K562 (cell line): Measurements from ENCODE around the gene NDRG3. TPM values are rescaled to one million over a fixed set of nuclear protein-coding genes. Genes with fewer than 3 reads are reported as not detected.
A peak's percentile ranks its signal among the peaks of the same experiment; 100 is the strongest.

ENCODE experiments used
- ATF3 ChIP-seq, 2 experiments: fragments of 450-650 bp in 1 of 2; sonication (generic) in 1 of 2; formaldehyde crosslinking in 1 of 2; IDR thresholded peaks in 1 of 2; conservative IDR thresholded peaks in 1 of 2; 2 replicates each; pipeline versions ENCODE4 v1.6.1 to v1.8.1; 2016 to 2023; ENCODE audit warnings: mild to moderate bottlenecking in 2 of 2, moderate library complexity in 2 of 2, inconsistent platforms in 1 of 2, missing genetic modification reagents in 1 of 2
- CEBPB ChIP-seq: fragments of 450-650 bp; IDR thresholded peaks from 2 replicates; pipeline ENCODE4 v1.6.1; 2016; ENCODE audit warnings: missing genetic modification characterization, missing compliant biosample characterization
- CREB1 ChIP-seq, 2 experiments: sonication (generic) in 1 of 2; formaldehyde crosslinking in 1 of 2; IDR thresholded peaks; 2 replicates each; pipeline versions ENCODE4 v1.6.1 to v1.8.0; 2012 to 2022; ENCODE audit warnings: inconsistent platforms in 1 of 2, mild to moderate bottlenecking in 1 of 2, missing genetic modification reagents in 1 of 2, moderate library complexity in 1 of 2
- CREB5 ChIP-seq: fragments of 250-450 bp; sonication (Bioruptor Pico); IDR thresholded peaks from 2 replicates; pipeline ENCODE4 v1.5.0; 2020; ENCODE audit warnings: mild to moderate bottlenecking
- CSDE1 ChIP-seq, 2 experiments: fragments of 450-650 bp; IDR thresholded peaks; 2 replicates each; pipeline ENCODE4 v1.6.1; 2016; ENCODE audit warnings: mild to moderate bottlenecking in 1 of 2
- GATAD2B ChIP-seq: fragments of 450-650 bp; IDR thresholded peaks from 2 replicates; pipeline ENCODE4 v1.6.1; 2017; ENCODE audit warnings: mild to moderate bottlenecking, borderline replicate concordance
- KDM4B ChIP-seq, 2 experiments: fragments of 450-650 bp in 1 of 2; sonication (generic) in 1 of 2; IDR thresholded peaks; 2 replicates each; pipeline ENCODE4 v1.6.1; 2016 to 2017; ENCODE audit warnings: borderline replicate concordance in 2 of 2, antibody characterized with exemption in 1 of 2, low read depth in 1 of 2, mild to moderate bottlenecking in 1 of 2
- MAX ChIP-seq: sonication (generic); formaldehyde crosslinking; IDR thresholded peaks from 2 replicates; pipeline ENCODE4 v1.9.0; 2022; ENCODE audit warnings: mild to moderate bottlenecking, missing genetic modification reagents
- MAZ ChIP-seq, 2 experiments: fragments of 450-650 bp in 1 of 2; sonication (generic) in 1 of 2; formaldehyde crosslinking; IDR thresholded peaks in 1 of 2; conservative IDR thresholded peaks in 1 of 2; 2 replicates each; pipeline versions ENCODE4 v1.4.0 to v1.5.0; 2020; ENCODE audit warnings: mild to moderate bottlenecking in 1 of 2, missing genetic modification reagents in 1 of 2
- RBFOX2 ChIP-seq: fragments of 200-400 bp; formaldehyde crosslinking; IDR thresholded peaks from 2 replicates; pipeline ENCODE4 v1.6.1; 2017; ENCODE audit warnings: low read depth, mild to moderate bottlenecking, low read length, moderate library complexity
- SAP30 ChIP-seq: fragments of 200-600 bp; sonication (generic); IDR thresholded peaks from 2 replicates; pipeline ENCODE4 v1.6.1; 2012; ENCODE audit warnings: borderline replicate concordance, low read depth, mild to moderate bottlenecking, moderate library complexity, low read length, control low read depth, inconsistent platforms; ENCODE audit not compliant: insufficient read depth, poor library complexity, severe bottlenecking
- SIN3B ChIP-seq: fragments of 450-650 bp; IDR thresholded peaks from 2 replicates; pipeline ENCODE4 v1.6.1; 2017; ENCODE audit warnings: low read depth, mild to moderate bottlenecking, moderate library complexity
- TAF1 ChIP-seq: IDR thresholded peaks from 2 replicates; pipeline ENCODE4 v1.6.1; 2011; ENCODE audit warnings: mild to moderate bottlenecking, low read length, moderate library complexity; ENCODE audit not compliant: insufficient read depth, control insufficient read depth, severe bottlenecking; ENCODE audit errors: extremely low read depth
- TBP ChIP-seq: optimal IDR thresholded peaks from 2 replicates; pipeline ENCODE3; 2011; ENCODE audit warnings: low read depth, low read length, improper control_type of control experiment
- ZNF253 ChIP-seq: fragments of 250-450 bp; sonication (Bioruptor Pico); conservative IDR thresholded peaks from 2 replicates; pipeline ENCODE4 v1.6.1; 2021; ENCODE audit warnings: mild to moderate bottlenecking
- ZNF444 ChIP-seq: fragments of 250-450 bp; sonication (Bioruptor Pico); IDR thresholded peaks from 2 replicates; pipeline ENCODE4 v1.4.0; 2020; ENCODE audit warnings: mild to moderate bottlenecking, moderate library complexity
- ZNF449 ChIP-seq: fragments of 250-450 bp; sonication (Bioruptor Pico); IDR thresholded peaks from 2 replicates; pipeline ENCODE4 v1.8.0; 2022; ENCODE audit warnings: moderate library complexity, mild to moderate bottlenecking, inconsistent platforms
- ZNF584 ChIP-seq: fragments of 200-800 bp; sonication (Bioruptor generic); IDR thresholded peaks from 2 replicates; pipeline ENCODE4 v1.6.1; 2016; ENCODE audit warnings: low read depth, mild to moderate bottlenecking, missing genetic modification characterization, missing compliant biosample characterization
- polyA plus RNA-seq, 8 experiments: library from polyadenylated mRNA; depleted of rRNA in 4 of 8; stranded (reverse) in 5 of 8; unstranded in 3 of 8; fragments of >200 nt; fragmentation: Nextera tagmentation in 2 of 8; fragmentation: Illumina TruSeq in 1 of 8; extraction: Ambion mirVana in 2 of 8; extraction: Trizol in 1 of 8; gene quantifications; 2 replicates each; pipeline versions ENCODE4 v1.2.1 to v1.2.3, GENCODE V29; 2011 to 2014; ENCODE audit warnings: inconsistent platforms in 1 of 8, missing spikeins in 1 of 8
- total RNA-seq, 7 experiments: library from RNA; depleted of rRNA in 6 of 7; stranded (reverse); fragments of >200 nt in 6 of 7; fragmentation: Illumina TruSeq in 2 of 7; extraction: Trizol in 2 of 7; gene quantifications; 2 replicates each; pipeline versions ENCODE4 v1.2.1 to v1.2.3, GENCODE V29; 2011 to 2021; ENCODE audit warnings: low replicate concordance in 1 of 7

NDRG3 gene
- total and polyA plus RNA-seq, 9 of the 15 experiments (the other 6 are each of a cell fraction or from before 2014, with no cell fraction given): 14.6 to 39.4 (median 24.4) TPM

GRCh38 chr20:36745927-36746659 is at the start of gene NDRG3 (continued):
- no peak for TF ChIP-seq CREB5 (CRISPR knock-in tag)
- no peak for TF ChIP-seq ZNF449 (CRISPR knock-in tag)
- TF ChIP-seq TBP: peak; percentile 49
- no peak for TF ChIP-seq ATF3 (IDR thresholded peaks at IDR 0.05)
- no peak for TF ChIP-seq ATF3 (CRISPR knock-in tag; conservative IDR thresholded peaks at IDR 0.05)
- no peak for TF ChIP-seq ZNF584 (CRISPR knock-in tag)
- TF ChIP-seq MAX (CRISPR knock-in tag): peak; percentile 37; the same call in 1 of the 2 replicates
- peak; percentile 53 for TF ChIP-seq TAF1
- TF ChIP-seq SIN3B: 0 out of 2 replicates have a peak, but pooled peaks have one; percentile 15
- 0 out of 2 replicates have a peak, but pooled peaks have one; percentile 12 for TF ChIP-seq CREB1 (IDR thresholded peaks at IDR 0.05)
- TF ChIP-seq CREB1 (CRISPR knock-in tag; IDR thresholded peaks at IDR 0.05): no peak
- no peak for TF ChIP-seq CEBPB (tag)
- peak; percentile 68 for TF ChIP-seq RBFOX2
- peak in 1 of 2 experiments; percentile 86; a peak in 1 of 4 replicates for TF ChIP-seq CSDE1 (IDR thresholded peaks at IDR 0.05)
- peak; percentile 78 for TF ChIP-seq SAP30
- no peak for TF ChIP-seq ZNF444
- 0 out of 2 replicates have a peak, but pooled peaks have one; percentile 50 for TF ChIP-seq GATAD2B
- TF ChIP-seq MAZ (CRISPR knock-in tag; conservative IDR thresholded peaks at IDR 0.05 in 1 of 2, IDR thresholded peaks at IDR 0.05 in 1 of 2): 0 out of 4 replicates have a peak, but pooled peaks of 1 of the 2 experiments have one; percentile 20
- no peak for TF ChIP-seq ZNF253
- TF ChIP-seq KDM4B (IDR thresholded peaks at IDR 0.05; ENCODE audit: borderline replicate concordance in 2 of 2, low read depth in 1 of 2): 0 out of 4 replicates have a peak, but pooled peaks of 1 of the 2 experiments have one; percentile 15
